GM18907 (cell line): ENCODE data around the gene EIF2S1.
"Not testable (repeated sequence)": the region's sequence is repeated elsewhere in the genome, so short reads cannot be mapped to it uniquely, and the experiment has no call there.

Source experiments
- ATAC-seq: cut with Tn5 transposase; IDR thresholded peaks from one replicate; pipeline ENCODE4 v1.9.1; 2021; ENCODE audit warnings: mild to moderate bottlenecking, moderate library complexity; ENCODE audit not compliant: unreplicated experiment

Gene EIF2S1

GRCh38 chr14:67359775-67360469 is at the start of gene EIF2S1, which contains the start of gene ATP6V1D:
Gene EIF2S1, plus strand, starts transcription at chr14:67360328. Its CDS starts 4,440 bp downstream, at chr14:67364768.
Gene ATP6V1D, minus strand, starts transcription at chr14:67359804. Its CDS starts 106 bp downstream, at chr14:67359698.
- peak; percentile 90 for ATAC-seq

GRCh38 chr14:67311868-67312267 is 48.3 kb upstream of the EIF2S1 start:
- ATAC-seq: no peak

- no peak for ATAC-seq
These were observed 47.0 kb upstream of the EIF2S1 start for GRCh38 chr14:67313153-67313552.

- ATAC-seq: no peak
These were observed 42.3 kb upstream of the EIF2S1 start for GRCh38 chr14:67317822-67318221.

GRCh38 chr14:67319142-67319541 is 41.0 kb upstream of the EIF2S1 start:
- ATAC-seq: no peak

GRCh38 chr14:67329666-67330065 is 30.5 kb upstream of the EIF2S1 start:
- not testable (repeated sequence) for ATAC-seq

GRCh38 chr14:67331368-67332125 is 28.6 kb upstream of the EIF2S1 start:
- ATAC-seq: no peak

DNA sequence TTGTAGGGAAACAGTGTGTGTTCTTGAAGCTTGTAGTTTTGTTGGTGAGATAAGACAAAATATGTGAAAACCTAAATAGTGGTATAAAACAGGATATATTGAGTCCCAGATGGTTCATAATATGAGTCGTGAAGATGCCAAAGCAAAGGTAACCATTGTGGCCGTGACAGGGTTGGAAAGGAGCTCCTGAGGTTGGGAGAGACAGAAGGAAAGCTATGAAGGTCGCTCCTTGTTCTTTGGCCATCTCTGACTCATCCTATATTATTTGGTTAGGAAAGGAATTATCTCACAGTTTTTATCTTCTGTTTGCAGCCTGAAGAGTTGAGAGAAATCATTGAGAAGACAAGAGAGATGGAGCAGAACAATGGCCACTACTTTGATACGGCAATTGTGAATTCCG is 27.7 kb upstream of the EIF2S1 start:
- no peak for ATAC-seq

GRCh38 chr14:67335781-67336180 is 24.3 kb upstream of the EIF2S1 start:
- no peak for ATAC-seq

- not testable (repeated sequence) for ATAC-seq
These were observed 18.9 kb upstream of the EIF2S1 start for GRCh38 chr14:67341231-67341630.

- no peak for ATAC-seq
These were observed 16.4 kb upstream of the EIF2S1 start for GRCh38 chr14:67343601-67344230.

DNA sequence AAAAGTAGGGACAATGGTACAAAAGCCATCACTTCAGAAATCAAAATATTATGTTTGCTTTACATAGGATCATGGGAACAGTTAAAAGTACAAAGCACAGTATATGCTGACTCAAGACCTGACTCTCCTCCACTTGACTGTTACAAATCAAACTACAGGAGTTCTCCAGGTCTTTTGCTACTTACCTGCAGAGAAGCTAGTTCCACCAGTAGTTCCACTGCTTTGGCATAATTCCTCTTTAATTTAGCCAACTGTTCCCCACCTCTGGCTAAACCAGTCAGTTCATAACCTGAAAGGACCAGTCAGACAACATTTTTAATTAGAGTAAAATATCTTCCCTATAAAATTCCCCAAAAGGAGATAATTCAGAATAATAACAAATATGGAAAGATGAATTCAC is 14.5 kb upstream of the EIF2S1 start:
- ATAC-seq: no peak

GRCh38 chr14:67352055-67352454 is 8.1 kb upstream of the EIF2S1 start:
- no peak for ATAC-seq

DNA sequence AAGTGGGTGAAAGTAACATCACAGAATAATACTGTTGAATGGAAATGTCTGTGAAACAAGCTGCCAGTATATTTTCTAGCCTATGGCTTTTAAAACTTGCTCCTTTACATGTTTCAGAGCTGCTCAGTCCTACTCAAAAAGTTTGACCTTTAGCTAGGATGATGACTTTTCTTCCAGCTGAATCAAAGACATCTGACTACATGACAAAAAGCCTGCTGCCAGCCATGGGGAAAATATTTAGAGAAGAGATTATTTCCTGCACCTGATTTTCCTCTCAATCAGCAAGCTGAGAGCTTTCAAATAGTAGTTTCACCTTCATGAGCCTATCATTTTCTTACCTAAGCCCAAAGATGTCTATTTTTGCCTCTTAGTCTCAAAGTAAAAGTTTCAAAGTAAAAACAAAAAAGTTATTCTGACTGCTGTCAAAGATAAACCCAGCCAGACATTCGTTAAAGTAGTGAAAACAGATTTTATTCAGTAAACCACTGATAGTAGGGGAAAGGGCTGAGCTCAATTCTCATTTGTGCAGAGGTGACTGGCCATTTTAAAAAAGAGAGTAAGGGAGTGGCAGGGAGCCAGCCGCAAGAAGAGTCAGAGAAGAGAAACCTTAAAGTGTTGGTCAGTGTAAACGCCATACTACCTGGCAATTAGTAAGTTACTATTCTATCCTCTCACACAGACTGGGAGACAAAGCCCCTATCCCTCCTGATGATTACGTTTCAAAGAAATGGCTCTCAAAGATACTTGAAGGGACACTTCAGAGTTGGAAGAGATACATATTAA is 2.8 kb upstream of the EIF2S1 start:
- ATAC-seq: no peak

DNA sequence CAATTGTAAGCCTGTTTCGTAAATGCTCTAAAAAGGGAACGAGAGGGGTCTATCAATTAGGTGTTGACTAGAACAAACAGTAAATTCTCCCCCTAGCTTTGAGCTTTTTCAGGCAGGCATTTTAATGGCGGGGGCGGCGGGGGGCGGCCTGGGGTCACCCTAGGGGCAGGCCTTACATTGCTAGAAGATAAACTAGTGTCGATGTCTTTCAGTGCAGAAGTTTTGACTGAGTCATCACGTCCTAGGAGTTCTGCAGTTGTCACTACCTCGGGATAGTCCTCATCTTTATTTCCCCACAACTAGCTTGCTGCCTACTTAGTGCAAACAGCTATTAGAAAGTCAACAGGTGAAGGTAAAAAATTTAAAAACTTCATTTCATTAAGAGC is 2.2 kb upstream of the EIF2S1 start:
- no peak for ATAC-seq

- ATAC-seq: no peak
These were observed 979 bp upstream of the EIF2S1 start for GRCh38 chr14:67358924-67359774.

DNA sequence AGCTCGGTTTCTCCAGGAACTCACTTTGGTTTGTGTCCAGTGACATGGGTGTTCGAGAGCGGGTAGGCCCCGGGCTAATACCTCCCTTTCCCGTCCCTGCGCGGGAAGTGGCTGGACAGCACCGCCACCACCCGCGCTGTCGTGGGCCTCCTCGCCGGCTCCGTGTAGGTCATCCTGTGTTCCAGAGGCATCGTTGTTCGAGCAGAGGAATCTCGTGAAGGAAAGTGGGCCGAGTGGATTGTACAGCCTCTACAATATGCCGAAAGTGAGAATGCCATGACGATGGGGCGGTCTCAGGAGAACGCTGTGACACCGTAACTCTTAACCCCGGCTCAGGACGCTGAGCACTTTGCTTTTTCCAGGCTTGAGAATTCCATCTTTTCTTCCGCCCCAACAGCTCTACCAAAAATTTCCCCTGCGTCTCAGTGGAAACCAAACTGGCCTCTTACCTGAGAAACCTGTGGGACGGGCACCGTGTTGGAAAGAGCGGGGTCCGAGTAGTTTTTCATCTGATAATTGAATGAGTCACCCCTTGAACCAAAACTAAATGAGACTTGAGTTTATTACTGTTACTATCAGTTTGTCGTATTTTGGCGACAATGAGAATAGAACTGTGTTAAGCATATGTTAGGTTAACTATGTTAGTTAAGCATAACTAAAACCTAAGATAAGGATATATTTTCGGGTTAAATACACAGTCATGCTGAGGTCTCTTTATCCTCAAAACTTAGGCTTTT is 510 bp downstream of the EIF2S1 start:
- peak; percentile 30 for ATAC-seq

- ATAC-seq: no peak
These were observed 5.3 kb downstream of the EIF2S1 start for GRCh38 chr14:67365476-67365875.

DNA sequence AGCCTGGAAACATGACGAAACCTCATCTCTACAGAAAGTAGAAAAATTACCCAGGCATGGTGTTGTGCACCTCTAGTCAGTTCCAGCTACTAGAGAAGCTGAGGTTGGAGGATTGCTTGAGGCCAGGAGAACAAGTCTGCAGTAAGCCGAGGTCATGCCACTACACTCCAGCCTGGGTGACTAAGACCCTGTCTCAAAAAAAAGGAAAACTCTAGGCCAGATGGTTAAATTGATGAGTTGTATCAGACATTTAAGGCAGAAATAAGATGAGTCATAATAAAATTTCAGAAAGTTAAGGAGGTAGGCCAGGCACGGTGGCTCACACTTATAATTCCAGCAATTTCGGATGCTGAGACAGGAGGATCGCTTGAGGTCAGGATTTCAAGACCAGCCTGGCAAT is 10.7 kb downstream of the EIF2S1 start:
- no peak for ATAC-seq
